ENCODE measurements around the gene CELSR3. TPM values are rescaled to one million over a fixed set of nuclear protein-coding genes. Genes with fewer than 3 reads are reported as not detected.

The CELSR3 gene
- total RNA-seq, 3 donors from 2014 or later (not counting 1 experiment from before 2014, with no cell fraction given) = 2.0 to 3.4 (median 2.6) TPM

DNA sequence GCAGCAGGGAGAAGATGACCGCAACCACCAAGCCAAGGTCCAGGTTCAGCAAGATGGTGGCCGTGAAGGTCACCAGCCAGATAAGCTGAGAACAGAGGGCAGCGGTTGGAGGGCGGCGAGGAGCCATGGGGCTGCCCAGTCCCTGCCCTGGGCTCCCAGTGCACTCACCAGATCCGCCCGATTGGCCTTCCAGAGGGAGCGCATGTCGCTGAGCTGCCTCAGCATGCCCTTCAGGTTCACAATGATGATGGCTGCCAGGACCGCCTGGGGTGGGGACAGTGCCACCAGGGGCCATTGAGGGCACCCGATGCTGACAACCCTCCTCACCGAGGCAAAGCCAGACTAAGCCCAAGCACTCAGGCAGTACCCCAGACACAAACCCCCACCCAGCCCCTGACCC, 32.8 kb downstream of the CELSR3 start:
- H3K27me3 Mint-ChIP-seq (ENCODE audit: low read depth in 2 of 2) = no peaks in the 10 kb centered on the region
- no peak overlapping the region for H3K27ac Mint-ChIP-seq
- peaks cover 6% of the 10 kb centered on the region for H3K36me3 ChIP-seq (ENCODE audit: control insufficient read depth, insufficient read depth, low read length)
- peaks cover 13% of the 10 kb centered on the region for H3K4me1 ChIP-seq (ENCODE audit: control insufficient read depth, insufficient read depth, low read length)
- H3K9me3 Mint-ChIP-seq = no peaks in the 10 kb centered on the region
- TF ChIP-seq, protein P1, sequence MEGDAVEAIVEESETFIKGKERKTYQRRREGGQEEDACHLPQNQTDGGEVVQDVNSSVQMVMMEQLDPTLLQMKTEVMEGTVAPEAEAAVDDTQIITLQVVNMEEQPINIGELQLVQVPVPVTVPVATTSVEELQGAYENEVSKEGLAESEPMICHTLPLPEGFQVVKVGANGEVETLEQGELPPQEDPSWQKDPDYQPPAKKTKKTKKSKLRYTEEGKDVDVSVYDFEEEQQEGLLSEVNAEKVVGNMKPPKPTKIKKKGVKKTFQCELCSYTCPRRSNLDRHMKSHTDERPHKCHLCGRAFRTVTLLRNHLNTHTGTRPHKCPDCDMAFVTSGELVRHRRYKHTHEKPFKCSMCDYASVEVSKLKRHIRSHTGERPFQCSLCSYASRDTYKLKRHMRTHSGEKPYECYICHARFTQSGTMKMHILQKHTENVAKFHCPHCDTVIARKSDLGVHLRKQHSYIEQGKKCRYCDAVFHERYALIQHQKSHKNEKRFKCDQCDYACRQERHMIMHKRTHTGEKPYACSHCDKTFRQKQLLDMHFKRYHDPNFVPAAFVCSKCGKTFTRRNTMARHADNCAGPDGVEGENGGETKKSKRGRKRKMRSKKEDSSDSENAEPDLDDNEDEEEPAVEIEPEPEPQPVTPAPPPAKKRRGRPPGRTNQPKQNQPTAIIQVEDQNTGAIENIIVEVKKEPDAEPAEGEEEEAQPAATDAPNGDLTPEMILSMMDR (IDR thresholded peaks at IDR 0.05) = no peak
- H3K4me3 ChIP-seq (ENCODE audit: low read length) = no peak overlapping the region
- H3K4me3 Mint-ChIP-seq = no peak overlapping the region
- WGBS (ENCODE audit: insufficient coverage) = 96% methylated on average over 12 of the region's 12 CpGs
- no peaks in the 10 kb centered on the region for H3K27me3 ChIP-seq (ENCODE audit: control insufficient read depth, insufficient read depth, low read length)
- no peaks in the 10 kb centered on the region for H3K36me3 Mint-ChIP-seq
- no peak for ATAC-seq
- no peaks in the 10 kb centered on the region for H3K9me3 ChIP-seq (ENCODE audit: control insufficient read depth, insufficient read depth, low read length)
- H3K4me1 Mint-ChIP-seq = peaks cover 0 to 21% of the 10 kb centered on the region in 2 donors
- H3K27ac ChIP-seq (ENCODE audit: low read length) = no peak overlapping the region
- no peak for DNase-seq
- intact Hi-C loops (cut with micrococcal nuclease) = no loop called here

DNA sequence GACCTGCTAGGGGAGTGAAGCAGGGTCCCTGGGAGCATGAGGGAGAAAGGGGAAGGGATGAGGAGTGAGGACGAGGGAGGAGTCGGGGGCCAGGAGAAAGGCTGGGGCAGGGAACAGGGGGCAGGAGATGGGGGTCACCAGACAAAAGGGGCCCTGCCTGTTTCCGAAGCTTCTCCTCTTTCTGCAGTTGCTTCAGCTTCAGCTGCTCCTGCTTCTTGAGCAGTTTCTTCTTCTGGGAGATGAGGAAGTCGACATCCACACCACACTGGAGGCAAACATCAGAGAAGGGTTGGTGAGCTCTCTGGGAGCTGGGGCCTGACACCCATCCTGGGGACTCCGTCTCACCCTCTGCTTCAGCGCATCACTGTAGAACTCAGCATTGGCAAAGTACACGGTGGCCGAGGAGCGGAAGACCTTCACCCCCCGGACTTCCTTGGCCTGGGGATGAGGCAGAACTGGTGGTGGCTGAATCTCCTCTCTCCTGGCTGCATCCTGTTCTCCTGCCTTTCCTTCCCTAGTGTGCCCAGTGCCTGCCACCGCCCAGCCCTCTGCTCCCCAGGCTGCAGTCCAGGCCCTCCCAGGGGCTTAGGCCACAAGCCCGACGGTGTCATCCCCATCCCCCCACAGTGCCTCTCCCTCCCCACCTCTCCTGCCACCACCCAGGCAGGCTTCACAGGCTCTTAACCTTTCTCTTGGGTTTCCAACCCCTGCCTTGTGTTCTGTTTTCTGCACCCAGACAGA, 34.2 kb downstream of the CELSR3 start:
- peak overlapping the region in 1 of 2 donors; percentile 8 for H3K27ac Mint-ChIP-seq
- peaks cover 6% of the 10 kb centered on the region for H3K36me3 ChIP-seq (ENCODE audit: control insufficient read depth, insufficient read depth, low read length)
- no peak overlapping the region for H3K27ac ChIP-seq (ENCODE audit: low read length)
- 94% methylated on average over 13 of the region's 13 CpGs for WGBS (ENCODE audit: insufficient coverage)
- ATAC-seq (no peak), DNase-seq (no peak)
- no peak overlapping the region for H3K4me3 Mint-ChIP-seq
- TF ChIP-seq, protein P1 (IDR thresholded peaks at IDR 0.05) = no peak
- H3K27me3 ChIP-seq (ENCODE audit: control insufficient read depth, insufficient read depth, low read length) = no peaks in the 10 kb centered on the region
- no peak overlapping the region for H3K4me3 ChIP-seq (ENCODE audit: low read length)
- H3K27me3 Mint-ChIP-seq (ENCODE audit: low read depth in 2 of 2) = no peaks in the 10 kb centered on the region
- peaks cover 0 to 7% of the 10 kb centered on the region in 2 donors for H3K4me1 Mint-ChIP-seq
- no peaks in the 10 kb centered on the region for H3K36me3 Mint-ChIP-seq
- no peaks in the 10 kb centered on the region for H3K4me1 ChIP-seq (ENCODE audit: control insufficient read depth, insufficient read depth, low read length)
- H3K9me3 Mint-ChIP-seq = no peaks in the 10 kb centered on the region
- H3K9me3 ChIP-seq (ENCODE audit: control insufficient read depth, insufficient read depth, low read length) = no peaks in the 10 kb centered on the region
- intact Hi-C loops (cut with micrococcal nuclease) = no loop called here

DNA sequence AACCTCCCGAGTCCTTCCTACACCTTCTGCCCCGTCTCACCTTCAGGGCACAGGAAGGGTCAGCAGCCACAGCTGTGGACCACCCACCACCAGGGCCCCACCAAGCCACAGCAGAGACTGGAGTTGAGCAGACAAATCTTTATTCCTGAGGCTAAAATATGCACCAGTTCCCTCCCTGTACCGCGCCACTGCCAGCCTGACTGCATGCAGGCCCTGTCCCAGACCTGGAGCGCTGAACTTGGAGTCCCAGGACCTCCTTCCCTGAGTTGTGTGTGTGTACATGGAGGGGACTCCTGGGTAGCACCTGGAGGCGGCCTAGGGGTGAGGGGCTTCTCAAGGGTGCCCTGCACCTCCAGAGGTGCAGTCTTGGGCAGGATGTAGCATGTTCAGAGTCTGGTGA, 37.1 kb downstream of the CELSR3 start:
- no peaks in the 10 kb centered on the region for H3K27me3 ChIP-seq (ENCODE audit: control insufficient read depth, insufficient read depth, low read length)
- ATAC-seq = no peak
- Mint-ChIP-seq H3K27me3 (ENCODE audit: low read depth in 2 of 2) (no peaks in the 10 kb centered on the region), H3K4me3 (no peak overlapping the region), H3K27ac (no peak overlapping the region), H3K4me1 (no peaks in the 10 kb centered on the region), H3K9me3 (no peaks in the 10 kb centered on the region), H3K36me3 (no peaks in the 10 kb centered on the region)
- H3K36me3 ChIP-seq (ENCODE audit: control insufficient read depth, insufficient read depth, low read length) = peaks cover 6% of the 10 kb centered on the region
- H3K9me3 ChIP-seq (ENCODE audit: control insufficient read depth, insufficient read depth, low read length) = no peaks in the 10 kb centered on the region
- no peak overlapping the region for H3K4me3 ChIP-seq (ENCODE audit: low read length)
- H3K27ac ChIP-seq (ENCODE audit: low read length) = no peak overlapping the region
- H3K4me1 ChIP-seq (ENCODE audit: control insufficient read depth, insufficient read depth, low read length) = no peaks in the 10 kb centered on the region
- intact Hi-C loops (cut with micrococcal nuclease) = no loop called here
- DNase-seq = no peak
- TF ChIP-seq, protein P1 (IDR thresholded peaks at IDR 0.05) = no peak
- WGBS (ENCODE audit: insufficient coverage) = 92% methylated on average over 6 of the region's 6 CpGs

DNA sequence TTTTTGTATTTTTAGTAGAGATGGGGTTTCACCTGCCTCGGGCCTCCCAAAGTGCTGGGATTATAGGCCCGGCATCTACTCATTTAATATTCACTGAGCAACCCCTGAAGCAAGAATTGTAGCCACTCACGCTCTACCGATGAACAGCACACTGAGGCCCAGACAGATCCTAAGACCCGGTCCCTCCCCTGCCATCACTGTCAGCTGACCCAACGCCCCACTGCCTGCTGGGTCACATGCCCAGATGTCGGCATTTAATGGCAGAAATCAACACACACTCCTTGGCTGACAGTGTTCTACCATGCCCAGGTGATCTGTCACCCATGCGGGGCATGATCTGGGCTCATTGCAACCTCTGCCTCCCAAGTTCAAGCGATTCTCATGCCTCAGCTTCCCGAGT, 37.9 kb downstream of the CELSR3 start:
- Mint-ChIP-seq H3K27me3 (ENCODE audit: low read depth in 2 of 2) (no peaks in the 10 kb centered on the region), H3K36me3 (no peaks in the 10 kb centered on the region), H3K4me3 (no peak overlapping the region), H3K27ac (no peak overlapping the region), H3K9me3 (no peaks in the 10 kb centered on the region), H3K4me1 (no peaks in the 10 kb centered on the region)
- H3K36me3 ChIP-seq (ENCODE audit: control insufficient read depth, insufficient read depth, low read length) = peaks cover 2% of the 10 kb centered on the region
- intact Hi-C loops (cut with micrococcal nuclease) = no loop called here
- ATAC-seq = no peak
- no peaks in the 10 kb centered on the region for H3K9me3 ChIP-seq (ENCODE audit: control insufficient read depth, insufficient read depth, low read length)
- TF ChIP-seq, protein P1 (IDR thresholded peaks at IDR 0.05) = no peak
- H3K4me3 ChIP-seq (ENCODE audit: low read length) = no peak overlapping the region
- no peak for DNase-seq
- H3K27ac ChIP-seq (ENCODE audit: low read length) = no peak overlapping the region
- WGBS (ENCODE audit: insufficient coverage) = 97% methylated on average over 10 of the region's 10 CpGs
- no peaks in the 10 kb centered on the region for H3K27me3 ChIP-seq (ENCODE audit: control insufficient read depth, insufficient read depth, low read length)
- no peaks in the 10 kb centered on the region for H3K4me1 ChIP-seq (ENCODE audit: control insufficient read depth, insufficient read depth, low read length)
